HepG2 (cell line): ENCODE data around the gene PYY. TPM values are rescaled to one million over a fixed set of nuclear protein-coding genes. Genes with fewer than 3 reads are reported as not detected.

Experiments
- ARHGAP35 ChIP-seq: sonication (generic); formaldehyde crosslinking; IDR thresholded peaks from 2 replicates; pipeline ENCODE4 v1.9.0; 2022; ENCODE audit warnings: mild to moderate bottlenecking, inconsistent platforms, moderate library complexity, missing genetic modification reagents, borderline replicate concordance
- FOXK2 ChIP-seq: fragments of 450-650 bp; IDR thresholded peaks from 2 replicates; pipeline ENCODE4 v1.6.1; 2016
- GFI1 ChIP-seq: sonication (generic); formaldehyde crosslinking; IDR thresholded peaks from 2 replicates; pipeline ENCODE4 v1.5.0; 2020; ENCODE audit warnings: missing genetic modification reagents, mild to moderate bottlenecking, borderline replicate concordance
- GRHL1 ChIP-seq: sonication (generic); formaldehyde crosslinking; conservative IDR thresholded peaks from 2 replicates; pipeline ENCODE4 v1.8.0; 2022; ENCODE audit warnings: missing genetic modification reagents
- HMG20B ChIP-seq: conservative IDR thresholded peaks from 2 replicates; pipeline ENCODE4 v1.6.1; 2016; ENCODE audit warnings: missing genetic modification reagents, missing compliant biosample characterization
- MAF1 ChIP-seq: sonication (generic); formaldehyde crosslinking; IDR thresholded peaks from 2 replicates; pipeline ENCODE4 v1.5.0; 2020; ENCODE audit warnings: missing genetic modification reagents, borderline replicate concordance
- MEF2D ChIP-seq: sonication (generic); formaldehyde crosslinking; IDR thresholded peaks from 2 replicates; pipeline ENCODE4 v1.5.1; 2020; ENCODE audit warnings: mild to moderate bottlenecking, missing genetic modification reagents
- MTA1 ChIP-seq: sonication (generic); formaldehyde crosslinking; IDR thresholded peaks from 2 replicates; pipeline ENCODE4 v1.4.0; 2020; ENCODE audit warnings: missing genetic modification reagents, mild to moderate bottlenecking, borderline replicate concordance
- MYNN ChIP-seq: sonication (generic); formaldehyde crosslinking; IDR thresholded peaks from 2 replicates; pipeline ENCODE4 v1.4.0; 2020; ENCODE audit warnings: mild to moderate bottlenecking, low read depth, missing genetic modification reagents
- NCOA1 ChIP-seq: sonication (generic); formaldehyde crosslinking; IDR thresholded peaks from 2 replicates; pipeline ENCODE4 v1.9.0; 2021; ENCODE audit warnings: missing genetic modification reagents
- NR2F6 ChIP-seq, 2 experiments: IDR thresholded peaks; 2 replicates each; pipeline ENCODE4 v1.6.1; 2016; ENCODE audit warnings: antibody characterized with exemption in 1 of 2, mild to moderate bottlenecking in 1 of 2
- POLR2AphosphoS5 ChIP-seq: IDR thresholded peaks from 2 replicates; pipeline ENCODE4 v1.6.1; 2012; ENCODE audit warnings: low read depth, low read length
- SAP130 ChIP-seq: IDR thresholded peaks from 2 replicates; pipeline ENCODE4 v1.6.1; 2016; ENCODE audit warnings: low read depth
- SNAPC5 ChIP-seq: sonication (generic); formaldehyde crosslinking; IDR thresholded peaks from 2 replicates; pipeline ENCODE4 v1.8.1; 2023; ENCODE audit warnings: mild to moderate bottlenecking, missing genetic modification reagents, borderline replicate concordance
- ZFP90 ChIP-seq: sonication (generic); formaldehyde crosslinking; IDR thresholded peaks from 2 replicates; pipeline ENCODE4 v1.8.0; 2022; ENCODE audit warnings: missing genetic modification reagents, mild to moderate bottlenecking, inconsistent platforms, borderline replicate concordance
- ZNF10 ChIP-seq: sonication (generic); formaldehyde crosslinking; IDR thresholded peaks from 2 replicates; pipeline ENCODE4 v1.4.0; 2020; ENCODE audit warnings: mild to moderate bottlenecking, low read depth, missing genetic modification reagents, borderline replicate concordance
- ZNF256 ChIP-seq: sonication (generic); formaldehyde crosslinking; conservative IDR thresholded peaks from 2 replicates; pipeline ENCODE4 v1.4.0; 2020; ENCODE audit warnings: missing genetic modification reagents
- ZNF678 ChIP-seq: sonication (generic); formaldehyde crosslinking; IDR thresholded peaks from 2 replicates; pipeline ENCODE4 v1.4.0; 2020; ENCODE audit warnings: mild to moderate bottlenecking, missing genetic modification reagents
- ZNF724P ChIP-seq: sonication (generic); formaldehyde crosslinking; IDR thresholded peaks from 2 replicates; pipeline ENCODE4 v1.8.0; 2022; ENCODE audit warnings: missing genetic modification reagents, borderline replicate concordance
- ZNF781 ChIP-seq: sonication (generic); formaldehyde crosslinking; IDR thresholded peaks from 2 replicates; pipeline ENCODE4 v1.5.1; 2020; ENCODE audit warnings: borderline replicate concordance, mild to moderate bottlenecking, missing genetic modification reagents; ENCODE audit errors: not compliant biosample characterization
- polyA plus RNA-seq, 8 experiments: library from polyadenylated mRNA; depleted of rRNA in 3 of 8; stranded (reverse) in 7 of 8; unstranded in 1 of 8; fragments of >200 nt; fragmentation: Illumina TruSeq in 4 of 8; extraction: Trizol in 4 of 8; gene quantifications; 2 replicates each; pipeline versions ENCODE4 v1.2.1 to v1.2.3, GENCODE V29; 2011 to 2016; ENCODE audit warnings: low read depth in 4 of 8, missing spikeins in 1 of 8, mixed read lengths in 1 of 8; ENCODE audit not compliant: insufficient read depth in 1 of 8
- total RNA-seq, 5 experiments: library from RNA; depleted of rRNA; stranded (reverse); fragments of >200 nt; fragmentation: Illumina TruSeq; extraction: Trizol; gene quantifications; 2 replicates each; pipeline ENCODE4 v1.2.3, GENCODE V29; 2016; ENCODE audit warnings: low read depth in 1 of 5
- TF ChIP-seq, protein P1 (sequence below): sonication (generic); formaldehyde crosslinking; IDR thresholded peaks from 2 replicates; pipeline ENCODE4 v1.4.0; 2020; ENCODE audit warnings: missing genetic modification reagents
- TF ChIP-seq, protein P2 (sequence below): IDR thresholded peaks from 2 replicates; pipeline ENCODE4 v1.6.1; 2016; ENCODE audit warnings: mild to moderate bottlenecking
- TF ChIP-seq, protein P3 (sequence below): IDR thresholded peaks from 2 replicates; pipeline ENCODE4 v1.6.1; 2016; ENCODE audit warnings: control low read depth

Gene PYY
- total and polyA plus RNA-seq, 2 of the 13 experiments (the other 11 are each of a cell fraction or from before 2014, with no cell fraction given): 0.25 TPM; not detected in 1

GRCh38 chr17:43994272-43995149 is 40.8 kb upstream of the PYY start (continued):
- TF ChIP-seq, protein P1, sequence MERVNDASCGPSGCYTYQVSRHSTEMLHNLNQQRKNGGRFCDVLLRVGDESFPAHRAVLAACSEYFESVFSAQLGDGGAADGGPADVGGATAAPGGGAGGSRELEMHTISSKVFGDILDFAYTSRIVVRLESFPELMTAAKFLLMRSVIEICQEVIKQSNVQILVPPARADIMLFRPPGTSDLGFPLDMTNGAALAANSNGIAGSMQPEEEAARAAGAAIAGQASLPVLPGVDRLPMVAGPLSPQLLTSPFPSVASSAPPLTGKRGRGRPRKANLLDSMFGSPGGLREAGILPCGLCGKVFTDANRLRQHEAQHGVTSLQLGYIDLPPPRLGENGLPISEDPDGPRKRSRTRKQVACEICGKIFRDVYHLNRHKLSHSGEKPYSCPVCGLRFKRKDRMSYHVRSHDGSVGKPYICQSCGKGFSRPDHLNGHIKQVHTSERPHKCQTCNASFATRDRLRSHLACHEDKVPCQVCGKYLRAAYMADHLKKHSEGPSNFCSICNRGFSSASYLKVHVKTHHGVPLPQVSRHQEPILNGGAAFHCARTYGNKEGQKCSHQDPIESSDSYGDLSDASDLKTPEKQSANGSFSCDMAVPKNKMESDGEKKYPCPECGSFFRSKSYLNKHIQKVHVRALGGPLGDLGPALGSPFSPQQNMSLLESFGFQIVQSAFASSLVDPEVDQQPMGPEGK (CRISPR knock-in tag): peak; percentile 53
- TF ChIP-seq SAP130 (CRISPR knock-in tag) (no peak; the same call in 1 of the 2 replicates), POLR2AphosphoS5 (no peak), GFI1 (CRISPR knock-in tag) (no peak), ZNF10 (CRISPR knock-in tag) (no peak), ZNF724P (CRISPR knock-in tag) (no peak), SNAPC5 (CRISPR knock-in tag) (no peak), ZNF781 (CRISPR knock-in tag) (no peak), FOXK2 (no peak), ZNF678 (CRISPR knock-in tag) (no peak), MAF1 (no peak), ZFP90 (no peak), MTA1 (CRISPR knock-in tag) (peak; percentile 55; the same call in 1 of the 2 replicates), ARHGAP35 (CRISPR knock-in tag) (no peak; the same call in 1 of the 2 replicates), HMG20B (CRISPR knock-in tag) (no peak), MEF2D (CRISPR knock-in tag) (no peak), ZNF256 (no peak), GRHL1 (CRISPR knock-in tag) (no peak), NR2F6 (IDR thresholded peaks at IDR 0.05) (no peak), NR2F6 (CRISPR knock-in tag; IDR thresholded peaks at IDR 0.05) (no peak), MYNN (CRISPR knock-in tag) (no peak), NCOA1 (no peak)
- TF ChIP-seq, protein P2, sequence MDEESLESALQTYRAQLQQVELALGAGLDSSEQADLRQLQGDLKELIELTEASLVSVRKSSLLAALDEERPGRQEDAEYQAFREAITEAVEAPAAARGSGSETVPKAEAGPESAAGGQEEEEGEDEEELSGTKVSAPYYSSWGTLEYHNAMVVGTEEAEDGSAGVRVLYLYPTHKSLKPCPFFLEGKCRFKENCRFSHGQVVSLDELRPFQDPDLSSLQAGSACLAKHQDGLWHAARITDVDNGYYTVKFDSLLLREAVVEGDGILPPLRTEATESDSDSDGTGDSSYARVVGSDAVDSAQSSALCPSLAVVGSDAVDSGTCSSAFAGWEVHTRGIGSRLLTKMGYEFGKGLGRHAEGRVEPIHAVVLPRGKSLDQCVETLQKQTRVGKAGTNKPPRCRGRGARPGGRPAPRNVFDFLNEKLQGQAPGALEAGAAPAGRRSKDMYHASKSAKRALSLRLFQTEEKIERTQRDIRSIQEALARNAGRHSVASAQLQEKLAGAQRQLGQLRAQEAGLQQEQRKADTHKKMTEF (CRISPR knock-in tag): peak; percentile 83
- TF ChIP-seq, protein P3, sequence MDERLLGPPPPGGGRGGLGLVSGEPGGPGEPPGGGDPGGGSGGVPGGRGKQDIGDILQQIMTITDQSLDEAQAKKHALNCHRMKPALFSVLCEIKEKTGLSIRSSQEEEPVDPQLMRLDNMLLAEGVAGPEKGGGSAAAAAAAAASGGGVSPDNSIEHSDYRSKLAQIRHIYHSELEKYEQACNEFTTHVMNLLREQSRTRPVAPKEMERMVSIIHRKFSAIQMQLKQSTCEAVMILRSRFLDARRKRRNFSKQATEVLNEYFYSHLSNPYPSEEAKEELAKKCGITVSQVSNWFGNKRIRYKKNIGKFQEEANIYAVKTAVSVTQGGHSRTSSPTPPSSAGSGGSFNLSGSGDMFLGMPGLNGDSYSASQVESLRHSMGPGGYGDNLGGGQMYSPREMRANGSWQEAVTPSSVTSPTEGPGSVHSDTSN (CRISPR knock-in tag): no peak
